Stomach (tissue), 9 donors: ENCODE data around the gene ALDH1A2. TPM values are rescaled to one million over a fixed set of nuclear protein-coding genes. Genes with fewer than 3 reads are reported as not detected.

ENCODE experiments used
- DNase-seq, 2 donors: peaks; one replicate each; pipeline versions ENCODE4 v3.0.0 to v3.0.0-alpha.2; 2013 to 2019
- H3K27ac ChIP-seq, 5 donors: fragments of 200-600 bp in 4 of 5; sonication (generic) in 4 of 5; one replicate each; pipeline ENCODE4 v1.5.1; 2013 to 2019; ENCODE audit warnings: mild to moderate bottlenecking in 1 of 5, moderate library complexity in 1 of 5
- H3K27me3 ChIP-seq, 3 donors: fragments of 200-600 bp; sonication (generic); one replicate each; pipeline ENCODE4 v1.5.1; 2017 to 2019; ENCODE audit warnings: mixed run types in 1 of 3
- H3K36me3 ChIP-seq, 4 donors: fragments of 200-600 bp; sonication (generic); 1 replicate in 3 of 4; 2 replicates in 1 of 4; pipeline ENCODE4 v1.5.1; 2016 to 2019
- H3K4me1 ChIP-seq, 4 donors: fragments of 200-600 bp; sonication (generic); one replicate each; pipeline ENCODE4 v1.5.1; 2016 to 2019
- H3K4me3 ChIP-seq, 4 donors: fragments of 200-600 bp; sonication (generic) in 3 of 4; one replicate each; pipeline ENCODE4 v1.5.1; 2016 to 2019; ENCODE audit warnings: mild to moderate bottlenecking in 1 of 4
- H3K9me3 ChIP-seq, 4 donors: fragments of 200-600 bp; sonication (generic); one replicate each; pipeline ENCODE4 v1.5.1; 2016 to 2019
- EP300 ChIP-seq: sonication (generic); formaldehyde crosslinking; IDR thresholded peaks from one replicate; pipeline ENCODE4 v1.6.1; 2017; ENCODE audit warnings: antibody characterized with exemption
- POLR2A ChIP-seq, 4 donors: fragments of 450-650 bp; IDR thresholded peaks; one replicate each; pipeline ENCODE4 v1.6.1; 2016; ENCODE audit warnings: antibody characterized with exemption in 4 of 4, control low read depth in 2 of 4, mild to moderate bottlenecking in 1 of 4, moderate library complexity in 1 of 4
- POLR2AphosphoS5 ChIP-seq, 3 donors: sonication (generic); formaldehyde crosslinking; IDR thresholded peaks; one replicate each; pipeline ENCODE4 v1.6.1; 2016; ENCODE audit warnings: antibody characterized with exemption in 3 of 3
- WGBS, 5 donors: extraction: QIAGEN DNeasy Blood & Tissue Kit in 3 of 5; methylation state at CpG; one replicate each; pipeline versions ENCODE4 v1.1.5 to v1.1.7; 2013 to 2018; 5-methylcytosine and 5-hydroxymethylcytosine counted together
- intact Hi-C: fragments of 100-400 bp; cut with DNase I; formaldehyde crosslinking; loops from one replicate; pipeline ENCODE4 v1.15.1; 2023; ENCODE audit warnings: low total_unique reads
- polyA plus RNA-seq, 3 donors: library from polyadenylated mRNA; stranded (reverse); fragments of 200-250 nt; gene quantifications; one replicate each; pipeline ENCODE4 v1.2.3, GENCODE V29; 2013
- total RNA-seq, 5 donors: library from RNA; depleted of rRNA; stranded (reverse); fragments of >200 nt; gene quantifications; one replicate each; pipeline versions ENCODE4 v1.1.0 to v1.2.3, GENCODE V29; 2014 to 2016
- TF ChIP-seq, protein P1 (sequence below), 7 experiments: fragments of 450-650 bp in 4 of 7; fragments of 200-600 bp in 3 of 7; sonication (generic) in 3 of 7; IDR thresholded peaks; one replicate each; pipeline ENCODE4 v1.5.1; 2016 to 2019; ENCODE audit warnings: antibody characterized with exemption in 7 of 7, control low read depth in 2 of 7, mild to moderate bottlenecking in 1 of 7
- donor health status: healthy with polysubstance abuse.
- donor health status: Bipolar disorder and iron deficiency.
- donor health status: healthy.

ALDH1A2 gene
- total and polyA plus RNA-seq, 8 donors: 0.15 to 4.4 (median 1.1) TPM; not detected in 2

DNA sequence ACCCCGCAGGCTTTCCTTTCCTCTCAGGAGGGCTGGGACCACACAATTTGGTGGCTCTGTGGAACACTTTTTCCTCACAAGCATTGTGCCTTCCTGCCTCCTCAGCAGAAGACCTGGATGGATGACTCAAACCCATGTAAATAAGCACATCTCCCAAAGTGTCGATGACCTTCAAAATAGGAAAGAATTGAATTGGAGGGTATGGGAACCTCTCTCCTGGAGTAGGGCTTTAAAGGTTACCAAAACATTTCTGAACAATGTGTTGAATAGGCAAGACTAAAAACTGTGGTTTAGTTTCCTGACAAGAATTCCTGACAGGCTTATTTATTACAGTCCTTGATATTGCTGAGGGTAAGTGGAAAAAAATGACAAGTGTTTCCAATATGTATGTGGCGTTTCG, 118.2 kb downstream of the ALDH1A2 start:
- WGBS, 5 donors: 69 to 92% (median 78%) methylated on average over 4 of the region's 4 CpGs
- intact Hi-C loops: no loop called here
- TF ChIP-seq EP300 (no peak), POLR2AphosphoS5 (IDR thresholded peaks at IDR 0.05) (no peak), POLR2A (IDR thresholded peaks at IDR 0.05) (no peak)
- TF ChIP-seq, protein P1, sequence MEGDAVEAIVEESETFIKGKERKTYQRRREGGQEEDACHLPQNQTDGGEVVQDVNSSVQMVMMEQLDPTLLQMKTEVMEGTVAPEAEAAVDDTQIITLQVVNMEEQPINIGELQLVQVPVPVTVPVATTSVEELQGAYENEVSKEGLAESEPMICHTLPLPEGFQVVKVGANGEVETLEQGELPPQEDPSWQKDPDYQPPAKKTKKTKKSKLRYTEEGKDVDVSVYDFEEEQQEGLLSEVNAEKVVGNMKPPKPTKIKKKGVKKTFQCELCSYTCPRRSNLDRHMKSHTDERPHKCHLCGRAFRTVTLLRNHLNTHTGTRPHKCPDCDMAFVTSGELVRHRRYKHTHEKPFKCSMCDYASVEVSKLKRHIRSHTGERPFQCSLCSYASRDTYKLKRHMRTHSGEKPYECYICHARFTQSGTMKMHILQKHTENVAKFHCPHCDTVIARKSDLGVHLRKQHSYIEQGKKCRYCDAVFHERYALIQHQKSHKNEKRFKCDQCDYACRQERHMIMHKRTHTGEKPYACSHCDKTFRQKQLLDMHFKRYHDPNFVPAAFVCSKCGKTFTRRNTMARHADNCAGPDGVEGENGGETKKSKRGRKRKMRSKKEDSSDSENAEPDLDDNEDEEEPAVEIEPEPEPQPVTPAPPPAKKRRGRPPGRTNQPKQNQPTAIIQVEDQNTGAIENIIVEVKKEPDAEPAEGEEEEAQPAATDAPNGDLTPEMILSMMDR (IDR thresholded peaks at IDR 0.05): no peak

DNA sequence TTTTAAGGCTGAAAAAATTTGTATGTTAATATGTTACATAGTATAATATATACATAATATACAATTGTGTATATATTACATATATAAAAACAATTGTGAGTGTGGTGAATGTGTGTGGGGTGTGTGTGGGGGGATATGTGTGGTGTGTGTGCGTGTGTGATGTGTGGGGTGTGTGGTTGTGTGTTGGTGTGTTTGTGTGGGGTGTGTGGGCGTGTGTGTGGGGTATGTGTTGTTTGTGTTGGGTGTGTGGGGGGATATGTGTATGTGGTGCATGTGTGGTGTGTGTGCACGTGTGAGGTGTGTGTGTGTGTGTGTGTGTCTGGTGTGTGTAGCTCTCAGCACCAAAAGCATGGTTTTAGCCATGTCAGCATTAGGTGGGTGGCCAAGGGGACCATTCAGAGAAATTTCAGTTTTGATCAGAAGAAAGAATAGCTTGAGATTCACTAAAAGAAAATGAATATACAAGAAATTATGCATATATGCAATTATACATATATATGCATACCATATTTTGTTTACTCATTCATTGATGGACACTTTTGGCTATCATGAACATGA, 118.9 kb downstream of the ALDH1A2 start:
- Histone ChIP-seq H3K27ac (no peak overlapping the region), H3K36me3 (no peaks in the 10 kb centered on the region), H3K27me3 (no peaks in the 10 kb centered on the region), H3K4me1 (no peaks in the 10 kb centered on the region), H3K9me3 (no peaks in the 10 kb centered on the region), H3K4me3 (no peak overlapping the region)
- no peak for TF ChIP-seq EP300
- TF ChIP-seq POLR2A (IDR thresholded peaks at IDR 0.05): no peak
- TF ChIP-seq POLR2AphosphoS5 (IDR thresholded peaks at IDR 0.05): no peak
- TF ChIP-seq, protein P1 (IDR thresholded peaks at IDR 0.05): no peak
- DNase-seq: no peak
- WGBS, 5 donors: 78 to 87% (median 83%) methylated on average over 3 of the region's 3 CpGs
- intact Hi-C loops: no loop called here

More for the DNA sequence above, 118.2 kb downstream of the ALDH1A2 start:
- Histone ChIP-seq H3K36me3 (no peaks in the 10 kb centered on the region), H3K27ac (no peak overlapping the region), H3K27me3 (no peaks in the 10 kb centered on the region), H3K4me3 (no peak overlapping the region), H3K9me3 (no peaks in the 10 kb centered on the region), H3K4me1 (no peaks in the 10 kb centered on the region)
- DNase-seq: no peak

DNA sequence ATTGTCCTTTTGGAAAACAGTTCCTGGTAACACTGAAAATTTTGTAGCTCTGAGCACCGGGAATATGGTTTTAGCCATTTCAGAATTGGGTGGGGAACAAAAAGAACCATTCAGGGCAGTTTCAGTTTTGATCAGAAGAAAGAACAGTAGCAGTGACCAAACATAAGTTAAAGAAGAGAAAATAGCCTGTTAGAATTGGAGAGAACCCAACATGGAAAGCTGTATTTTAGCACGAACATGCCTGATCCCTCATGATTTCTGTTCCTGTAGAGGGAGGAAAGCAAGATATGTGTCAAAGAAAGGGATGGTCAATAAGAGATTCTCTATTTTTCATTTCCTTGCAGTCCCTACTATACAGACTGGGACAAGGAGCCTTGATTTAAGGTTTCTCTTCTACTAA, 119.9 kb downstream of the ALDH1A2 start:
- TF ChIP-seq POLR2AphosphoS5 (IDR thresholded peaks at IDR 0.05): no peak
- TF ChIP-seq, protein P1 (IDR thresholded peaks at IDR 0.05): no peak
- no peak for TF ChIP-seq EP300
- TF ChIP-seq POLR2A (IDR thresholded peaks at IDR 0.05): no peak
- Histone ChIP-seq H3K4me3 (no peak overlapping the region), H3K4me1 (no peaks in the 10 kb centered on the region), H3K27me3 (peaks cover 0 to under 1% (median 0%) of the 10 kb centered on the region in 3 donors), H3K27ac (no peak overlapping the region), H3K36me3 (no peaks in the 10 kb centered on the region), H3K9me3 (no peaks in the 10 kb centered on the region)
- intact Hi-C loops: no loop called here
- DNase-seq: no peak
- 81 to 88% (median 86%) methylated on average over 2 of the region's 2 CpGs for WGBS, 5 donors

DNA sequence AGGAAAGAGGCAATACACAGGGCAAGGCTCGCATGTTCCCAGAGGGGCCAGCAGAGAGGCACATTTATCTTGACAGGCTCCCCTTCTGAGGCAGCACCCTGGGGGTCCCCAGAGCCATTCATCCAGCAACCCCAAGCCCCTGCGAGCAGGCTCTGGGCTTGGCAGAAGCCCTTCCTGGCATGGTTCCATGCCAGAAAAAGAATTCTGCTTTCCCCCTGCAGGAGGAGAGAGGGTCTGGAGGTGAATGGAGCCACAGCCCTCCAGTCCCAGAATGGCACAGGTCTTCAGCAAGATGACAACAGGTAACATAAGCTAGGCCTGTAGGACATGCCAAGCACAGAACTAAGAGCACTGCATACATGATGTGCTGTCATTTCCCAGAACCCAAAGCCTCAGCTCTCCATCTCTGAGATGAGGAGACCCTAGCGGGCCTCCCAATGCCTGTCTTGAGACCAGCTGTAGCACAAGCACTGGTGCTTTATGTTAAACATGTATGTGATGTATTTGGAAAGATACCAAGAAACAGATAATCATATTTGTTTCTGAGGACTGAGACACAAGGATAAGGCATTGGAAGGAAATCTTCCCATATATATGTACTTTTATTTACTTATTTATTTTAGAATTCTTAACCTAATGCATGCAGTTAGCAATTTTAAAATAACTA, 121.6 kb downstream of the ALDH1A2 start:
- intact Hi-C loops: no loop called here
- 69 to 84% (median 83%) methylated on average over 3 of the region's 3 CpGs for WGBS, 5 donors
- H3K27me3 ChIP-seq: peaks cover 0 to 7% (median 0%) of the 10 kb centered on the region in 3 donors
- H3K4me1 ChIP-seq: no peaks in the 10 kb centered on the region
- no peak for DNase-seq
- H3K9me3 ChIP-seq: no peaks in the 10 kb centered on the region
- no peak overlapping the region for H3K4me3 ChIP-seq
- TF ChIP-seq POLR2AphosphoS5 (IDR thresholded peaks at IDR 0.05) (no peak), EP300 (no peak), POLR2A (IDR thresholded peaks at IDR 0.05) (no peak)
- TF ChIP-seq, protein P1 (IDR thresholded peaks at IDR 0.05): no peak
- H3K36me3 ChIP-seq: no peaks in the 10 kb centered on the region
- no peak overlapping the region for H3K27ac ChIP-seq
